ENCODE results near the gene VPS72. TPM values are rescaled to one million over a fixed set of nuclear protein-coding genes. Genes with fewer than 3 reads are reported as not detected.

VPS72 gene
- total RNA-seq, 1 experiment from 2014 or later = 103 TPM

GRCh38 chr1:151130987-151131586 lies 58.9 kb downstream of the VPS72 start (continued):
- 0 out of 2 replicates have a peak, but pooled peaks have one; percentile 43 for TF ChIP-seq CBFB (CRISPR knock-in tag; IDR thresholded peaks at IDR 0.05; ENCODE audit: low read depth)
- TF ChIP-seq FOXP1 (CRISPR knock-in tag; IDR thresholded peaks at IDR 0.05; ENCODE audit: borderline replicate concordance) = no peak; the same call in none of the 2 replicates
- TF ChIP-seq KAT7 (CRISPR knock-in tag; IDR thresholded peaks at IDR 0.05; ENCODE audit: borderline replicate concordance) = no peak
- TF ChIP-seq ZNF532 (CRISPR knock-in tag; IDR thresholded peaks at IDR 0.05; ENCODE audit: borderline replicate concordance) = no peak
- TF ChIP-seq GRHL2 (CRISPR knock-in tag; IDR thresholded peaks at IDR 0.05; ENCODE audit: insufficient replicate concordance, severe bottlenecking) = no peak
- TF ChIP-seq ZNF138 (CRISPR knock-in tag; conservative IDR thresholded peaks at IDR 0.05) = no peak; the same call in 1 of the 2 replicates
- TF ChIP-seq ESRRA (CRISPR knock-in tag; IDR thresholded peaks at IDR 0.05; ENCODE audit: borderline replicate concordance) = no peak
- TF ChIP-seq TP53 (CRISPR knock-in tag; IDR thresholded peaks at IDR 0.05) = peak; percentile 42; the same call in 1 of the 2 replicates
- TF ChIP-seq E2F5 (CRISPR knock-in tag; IDR thresholded peaks at IDR 0.05) = peak; percentile 77
- TF ChIP-seq USF2 (CRISPR knock-in tag; IDR thresholded peaks at IDR 0.05) = peak; percentile 57
- TF ChIP-seq ATF6 (CRISPR knock-in tag; IDR thresholded peaks at IDR 0.05) = no peak
- TF ChIP-seq ARID4B (CRISPR knock-in tag; IDR thresholded peaks at IDR 0.05; ENCODE audit: borderline replicate concordance) = no peak
- no peak for TF ChIP-seq IRF2 (CRISPR knock-in tag; IDR thresholded peaks at IDR 0.05; ENCODE audit: borderline replicate concordance, low read depth)
- TF ChIP-seq RORB (CRISPR knock-in tag; IDR thresholded peaks at IDR 0.05) = no peak
- TF ChIP-seq ZNF396 (CRISPR knock-in tag; IDR thresholded peaks at IDR 0.05; ENCODE audit: borderline replicate concordance) = no peak
- 0 out of 2 replicates have a peak, but pooled peaks have one; percentile 33 for TF ChIP-seq CREM (CRISPR knock-in tag; IDR thresholded peaks at IDR 0.05)
- no peak for TF ChIP-seq MYBL2 (CRISPR knock-in tag; IDR thresholded peaks at IDR 0.05)
- TF ChIP-seq CTCF (IDR thresholded peaks at IDR 0.05) = no peak
- peak; percentile 52; the same call in 1 of the 2 replicates for TF ChIP-seq USF1 (CRISPR knock-in tag; IDR thresholded peaks at IDR 0.05)
- TF ChIP-seq HMGXB4 (CRISPR knock-in tag; IDR thresholded peaks at IDR 0.05) = no peak
- peak; percentile 87 for TF ChIP-seq NFYB (CRISPR knock-in tag; conservative IDR thresholded peaks at IDR 0.05; ENCODE audit: low read depth)
